T-helper 17 cell (primary cell): ENCODE data around the gene TSPAN18. TPM values are rescaled to one million over a fixed set of nuclear protein-coding genes. Genes with fewer than 3 reads are reported as not detected.

Experiments used
- ATAC-seq: fragments of 150-1000 bp; cut with Tn5 transposase; 2 replicates; pipeline ENCODE4 v1.10.0; 2021; ENCODE audit warnings: mild to moderate bottlenecking, moderate library complexity
- DNase-seq, 3 donors: peaks; one replicate each; pipeline versions ENCODE4 v3.0.0 to v3.0.0-alpha.2; 2020 to 2021
- H3K9me3 ChIP-seq: one replicate; pipeline ENCODE4 v1.7.0; 2013; ENCODE audit warnings: low read length, mild to moderate bottlenecking; ENCODE audit not compliant: control insufficient read depth, poor library complexity, severe bottlenecking
- H3K27ac Mint-ChIP-seq: one replicate; pipeline ENCODE4 v1.8.0; 2022; ENCODE audit warnings: mild to moderate bottlenecking, moderate library complexity, mixed read lengths
- H3K27me3 Mint-ChIP-seq: one replicate; pipeline ENCODE4 v1.8.0; 2022; ENCODE audit warnings: mixed read lengths
- H3K36me3 Mint-ChIP-seq: one replicate; pipeline ENCODE4 v1.8.0; 2022; ENCODE audit warnings: low read depth, mixed read lengths
- H3K4me1 Mint-ChIP-seq: one replicate; pipeline ENCODE4 v1.8.0; 2022; ENCODE audit warnings: mild to moderate bottlenecking, mixed read lengths
- H3K4me3 Mint-ChIP-seq: one replicate; pipeline ENCODE4 v1.8.0; 2022; ENCODE audit warnings: mild to moderate bottlenecking, moderate library complexity, mixed read lengths
- total RNA-seq, 4 donors: library from RNA in 2 of 4; stranded (reverse) in 2 of 4; gene quantifications; one replicate each; pipeline ENCODE4 v1.2.3 and lab custom pipeline; 2022 to 2026

Gene TSPAN18
- total RNA-seq, 2 donors from 2014 or later, result 79.8 to 93.2 TPM

GRCh38 chr11:44749189-44749588, 22.4 kb downstream of the TSPAN18 start:
- Mint-ChIP-seq H3K36me3 (peaks cover 2% of the 10 kb centered on the region), H3K27ac (no peak overlapping the region), H3K27me3 (no peaks in the 10 kb centered on the region), H3K4me1 (peaks cover 45% of the 10 kb centered on the region), H3K4me3 (no peak overlapping the region)
- DNase-seq, result no peak
- H3K9me3 ChIP-seq, result no peaks in the 10 kb centered on the region
- ATAC-seq, result no peak

GRCh38 chr11:44750551-44751465, 24.0 kb downstream of the TSPAN18 start:
- peaks cover 2% of the 10 kb centered on the region for H3K36me3 Mint-ChIP-seq
- H3K4me1 Mint-ChIP-seq, result peaks cover 43% of the 10 kb centered on the region

GRCh38 chr11:44752300-44752699, 25.5 kb downstream of the TSPAN18 start:
- no peak overlapping the region for H3K27ac Mint-ChIP-seq
- ATAC-seq (no peak), DNase-seq (no peak)
- no peaks in the 10 kb centered on the region for H3K9me3 ChIP-seq
- no peak overlapping the region for H3K4me3 Mint-ChIP-seq
- H3K27me3 Mint-ChIP-seq, result no peaks in the 10 kb centered on the region
- H3K4me1 Mint-ChIP-seq, result peaks cover 35% of the 10 kb centered on the region
- H3K36me3 Mint-ChIP-seq, result peaks cover 2% of the 10 kb centered on the region

More at GRCh38 chr11:44750551-44751465, 24.0 kb downstream of the TSPAN18 start:
- no peak overlapping the region for H3K4me3 Mint-ChIP-seq
- ATAC-seq (no peak), DNase-seq (no peak)
- no peaks in the 10 kb centered on the region for H3K27me3 Mint-ChIP-seq
- peak overlapping the region; percentile 16 for H3K27ac Mint-ChIP-seq
- no peaks in the 10 kb centered on the region for H3K9me3 ChIP-seq

- H3K27ac Mint-ChIP-seq, result no peak overlapping the region
- H3K27me3 Mint-ChIP-seq, result no peaks in the 10 kb centered on the region
- H3K9me3 ChIP-seq, result no peaks in the 10 kb centered on the region
- DNase-seq, result no peak
- no peak for ATAC-seq
- H3K4me1 Mint-ChIP-seq, result peaks cover 31% of the 10 kb centered on the region
- H3K36me3 Mint-ChIP-seq, result peaks cover 2% of the 10 kb centered on the region
- H3K4me3 Mint-ChIP-seq, result no peak overlapping the region
Measured at GRCh38 chr11:44752713-44753112, 26.0 kb downstream of the TSPAN18 start.

- H3K27me3 Mint-ChIP-seq, result no peaks in the 10 kb centered on the region
- peaks cover 4% of the 10 kb centered on the region for H3K36me3 Mint-ChIP-seq
- no peaks in the 10 kb centered on the region for H3K9me3 ChIP-seq
- no peak overlapping the region for H3K4me3 Mint-ChIP-seq
- DNase-seq (no peak), ATAC-seq (no peak)
- H3K27ac Mint-ChIP-seq, result peak overlapping the region; percentile 14
- H3K4me1 Mint-ChIP-seq, result peaks cover 23% of the 10 kb centered on the region
Measured at GRCh38 chr11:44753961-44754645, 27.3 kb downstream of the TSPAN18 start.

GRCh38 chr11:44754876-44755555, 28.3 kb downstream of the TSPAN18 start:
- Mint-ChIP-seq H3K27ac (no peak overlapping the region), H3K27me3 (no peaks in the 10 kb centered on the region), H3K4me1 (peaks cover 30% of the 10 kb centered on the region)

GRCh38 chr11:44755556-44756523, 29.1 kb downstream of the TSPAN18 start:
- no peak overlapping the region for H3K27ac Mint-ChIP-seq

More at GRCh38 chr11:44754876-44755555, 28.3 kb downstream of the TSPAN18 start:
- H3K9me3 ChIP-seq, result no peaks in the 10 kb centered on the region
- H3K36me3 Mint-ChIP-seq, result peaks cover 4% of the 10 kb centered on the region
- no peak overlapping the region for H3K4me3 Mint-ChIP-seq
- DNase-seq (no peak), ATAC-seq (no peak)

GRCh38 chr11:44758983-44759382, 32.2 kb downstream of the TSPAN18 start:
- peaks cover 31% of the 10 kb centered on the region for H3K4me1 Mint-ChIP-seq
- H3K36me3 Mint-ChIP-seq, result peaks cover 4% of the 10 kb centered on the region
- no peaks in the 10 kb centered on the region for H3K9me3 ChIP-seq
- ATAC-seq (no peak), DNase-seq (no peak)
- H3K27ac Mint-ChIP-seq, result no peak overlapping the region
- no peak overlapping the region for H3K4me3 Mint-ChIP-seq
- H3K27me3 Mint-ChIP-seq, result no peaks in the 10 kb centered on the region

More at GRCh38 chr11:44755556-44756523, 29.1 kb downstream of the TSPAN18 start:
- H3K4me1 Mint-ChIP-seq, result peaks cover 30% of the 10 kb centered on the region
- ATAC-seq (no peak), DNase-seq (no peak)
- H3K4me3 Mint-ChIP-seq, result peak overlapping the region; percentile 25
- H3K9me3 ChIP-seq, result no peaks in the 10 kb centered on the region
- no peaks in the 10 kb centered on the region for H3K27me3 Mint-ChIP-seq
- H3K36me3 Mint-ChIP-seq, result peaks cover 4% of the 10 kb centered on the region

- peaks cover 4% of the 10 kb centered on the region for H3K36me3 Mint-ChIP-seq
- H3K4me1 Mint-ChIP-seq, result peaks cover 25% of the 10 kb centered on the region
- peak overlapping the region; percentile 25 for H3K4me3 Mint-ChIP-seq
- ATAC-seq (no peak), DNase-seq (no peak)
- no peaks in the 10 kb centered on the region for H3K9me3 ChIP-seq
- no peak overlapping the region for H3K27ac Mint-ChIP-seq
- no peaks in the 10 kb centered on the region for H3K27me3 Mint-ChIP-seq
Measured at GRCh38 chr11:44759743-44760476, 33.1 kb downstream of the TSPAN18 start.

- peak overlapping the region; percentile 25 for H3K4me3 Mint-ChIP-seq
- H3K36me3 Mint-ChIP-seq, result peaks cover 4% of the 10 kb centered on the region
- ATAC-seq (no peak), DNase-seq (no peak)
- peaks cover 25% of the 10 kb centered on the region for H3K4me1 Mint-ChIP-seq
- no peaks in the 10 kb centered on the region for H3K27me3 Mint-ChIP-seq
- no peak overlapping the region for H3K27ac Mint-ChIP-seq
- H3K9me3 ChIP-seq, result no peaks in the 10 kb centered on the region
Measured at GRCh38 chr11:44760477-44760872, 33.7 kb downstream of the TSPAN18 start.

GRCh38 chr11:44760917-44761550, 34.3 kb downstream of the TSPAN18 start:
- Mint-ChIP-seq H3K36me3 (peaks cover 4% of the 10 kb centered on the region), H3K4me1 (peaks cover 22% of the 10 kb centered on the region), H3K4me3 (no peak overlapping the region), H3K27ac (no peak overlapping the region), H3K27me3 (no peaks in the 10 kb centered on the region)
- H3K9me3 ChIP-seq, result no peaks in the 10 kb centered on the region
- ATAC-seq, result no peak
- DNase-seq, result no peak
